PFSK-1 (cell line): Measurements from ENCODE around the gene MNX1.

Experiments
- FOXP2 ChIP-seq: optimal IDR thresholded peaks from 2 replicates; pipeline ENCODE3; 2011; ENCODE audit warnings: borderline replicate concordance, control low read depth, inconsistent platforms; ENCODE audit not compliant: insufficient read depth; ENCODE audit errors: extremely low read length, extremely low read depth
- POLR2AphosphoS5 ChIP-seq: IDR thresholded peaks from 2 replicates; pipeline ENCODE4 v1.6.1; 2012; ENCODE audit warnings: low read depth, mild to moderate bottlenecking, control low read depth, low read length, moderate library complexity
- REST ChIP-seq, 2 experiments: IDR thresholded peaks; 2 replicates each; pipeline versions ENCODE4 v1.6.1 to v1.8.0; 2011 to 2012; ENCODE audit warnings: low read depth in 2 of 2, low read length in 2 of 2, control low read depth in 1 of 2, inconsistent platforms in 1 of 2, mild to moderate bottlenecking in 1 of 2, moderate library complexity in 1 of 2; ENCODE audit not compliant: insufficient read depth in 1 of 2
- SIN3A ChIP-seq: IDR thresholded peaks from 2 replicates; pipeline ENCODE4 v1.6.1; 2012; ENCODE audit warnings: mild to moderate bottlenecking, low read length, moderate library complexity, borderline replicate concordance; ENCODE audit not compliant: insufficient read depth
- TAF1 ChIP-seq: IDR thresholded peaks from 2 replicates; pipeline ENCODE4 v1.6.1; 2012; ENCODE audit warnings: low read length, control low read depth, borderline replicate concordance; ENCODE audit not compliant: insufficient read depth

Gene MNX1

GRCh38 chr7:157008206-157009169 is 2.0 kb downstream of the MNX1 start:
- no peak for TF ChIP-seq POLR2AphosphoS5
- TF ChIP-seq SIN3A = no peak
- TF ChIP-seq TAF1 = no peak
- no peak for TF ChIP-seq FOXP2
- no peak for TF ChIP-seq REST (IDR thresholded peaks at IDR 0.05; ENCODE audit: insufficient read depth in 1 of 2, low read depth in 2 of 2, low read length in 2 of 2)

- no peak for TF ChIP-seq FOXP2
- no peak for TF ChIP-seq SIN3A
- no peak for TF ChIP-seq TAF1
- no peak for TF ChIP-seq REST (IDR thresholded peaks at IDR 0.05; ENCODE audit: insufficient read depth in 1 of 2, low read depth in 2 of 2, low read length in 2 of 2)
- TF ChIP-seq POLR2AphosphoS5 = no peak
Observed at GRCh38 chr7:157007470-157008066, 2.9 kb downstream of the MNX1 start.

GRCh38 chr7:157006829-157007469 is 3.5 kb downstream of the MNX1 start:
- TF ChIP-seq REST (IDR thresholded peaks at IDR 0.05; ENCODE audit: insufficient read depth in 1 of 2, low read depth in 2 of 2, low read length in 2 of 2) (no peak), SIN3A (no peak), TAF1 (no peak), FOXP2 (no peak), POLR2AphosphoS5 (no peak)

GRCh38 chr7:157006205-157006747 is 4.2 kb downstream of the MNX1 start:
- no peak for TF ChIP-seq FOXP2
- TF ChIP-seq TAF1 = no peak
- no peak for TF ChIP-seq SIN3A
- TF ChIP-seq POLR2AphosphoS5 = no peak
- no peak for TF ChIP-seq REST (IDR thresholded peaks at IDR 0.05; ENCODE audit: insufficient read depth in 1 of 2, low read depth in 2 of 2, low read length in 2 of 2)
